Activated T-helper 2 cell treated with anti-CD3 and anti-CD28 coated beads, Interferon-gamma antibody, Interleukin-2, Interleukin-4, amounts not matched to agents 10 μg/mL and 5 μg/mL and 100 μg/mL, durations not matched to agents 14 hours and 24 hours and 36 hours (primary cell): ENCODE measurements around the gene CAPN8. TPM values are rescaled to one million over a fixed set of nuclear protein-coding genes. Genes with fewer than 3 reads are reported as not detected.

Source experiments
- DNase-seq: peaks from one replicate; pipeline ENCODE4 v3.0.0; 2021; ENCODE audit warnings: low spot score
- H3K27ac Mint-ChIP-seq: one replicate; pipeline ENCODE4 v1.8.0; 2021; ENCODE audit warnings: mixed read lengths
- H3K27me3 Mint-ChIP-seq: one replicate; pipeline ENCODE4 v1.8.0; 2021; ENCODE audit warnings: low read depth, mixed read lengths
- H3K36me3 Mint-ChIP-seq: one replicate; pipeline ENCODE4 v1.8.0; 2021; ENCODE audit warnings: low read depth, mixed read lengths
- H3K4me1 Mint-ChIP-seq: one replicate; pipeline ENCODE4 v1.8.0; 2021; ENCODE audit warnings: low read depth, mixed read lengths
- H3K4me3 Mint-ChIP-seq: one replicate; pipeline ENCODE4 v1.8.0; 2021; ENCODE audit warnings: low read depth, mild to moderate bottlenecking, moderate library complexity, mixed read lengths
- H3K9me3 Mint-ChIP-seq: one replicate; pipeline ENCODE4 v1.8.0; 2021; ENCODE audit warnings: mixed read lengths
- intact Hi-C: fragments of 100-400 bp; cut with micrococcal nuclease; formaldehyde crosslinking; loops from one replicate; pipeline ENCODE4 v1.15.1; 2023
- total RNA-seq: library from RNA; stranded (reverse); gene quantifications from 2 replicates; pipeline ENCODE4 v1.2.3, GENCODE V29; 2022

Gene CAPN8
- total RNA-seq, 1 donor from 2014 or later: not detected

DNA sequence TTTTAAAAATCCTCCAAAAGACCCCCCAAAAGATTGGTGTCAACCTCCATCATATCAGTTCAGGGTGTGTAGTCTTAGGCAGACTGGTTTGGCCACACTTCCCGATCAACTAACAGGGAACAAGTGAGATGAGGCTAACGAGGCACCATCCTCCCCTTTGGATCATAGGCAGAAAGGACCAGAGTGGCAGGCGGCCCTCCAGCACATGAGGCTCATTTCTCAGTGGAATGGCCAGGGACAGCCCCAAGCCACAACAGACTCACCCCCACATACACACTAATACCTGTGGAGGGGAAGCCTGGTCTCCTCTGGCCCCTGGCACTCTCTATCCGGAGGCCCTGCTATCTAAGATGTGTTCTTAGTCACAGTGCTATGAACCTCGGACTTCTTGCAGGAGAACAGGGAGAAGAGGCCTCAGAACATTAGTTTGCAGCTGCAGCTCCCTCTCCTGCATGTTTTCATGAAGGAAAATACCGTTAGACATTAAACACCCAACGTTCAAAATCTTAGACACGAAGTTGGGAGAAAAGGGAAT is 29.6 kb upstream of the CAPN8 start:
- no peaks in the 10 kb centered on the region for H3K36me3 Mint-ChIP-seq
- no peaks in the 10 kb centered on the region for H3K9me3 Mint-ChIP-seq
- peaks cover 8% of the 10 kb centered on the region for H3K4me1 Mint-ChIP-seq
- intact Hi-C loops: loop anchor here (5.0 kb wide), 1 partner anchor 357 kb away; no protein-coding TSS in a partner anchor
- no peak overlapping the region for H3K27ac Mint-ChIP-seq
- H3K27me3 Mint-ChIP-seq: peaks cover 2% of the 10 kb centered on the region
- H3K4me3 Mint-ChIP-seq: no peak overlapping the region
- no peak for DNase-seq

DNA sequence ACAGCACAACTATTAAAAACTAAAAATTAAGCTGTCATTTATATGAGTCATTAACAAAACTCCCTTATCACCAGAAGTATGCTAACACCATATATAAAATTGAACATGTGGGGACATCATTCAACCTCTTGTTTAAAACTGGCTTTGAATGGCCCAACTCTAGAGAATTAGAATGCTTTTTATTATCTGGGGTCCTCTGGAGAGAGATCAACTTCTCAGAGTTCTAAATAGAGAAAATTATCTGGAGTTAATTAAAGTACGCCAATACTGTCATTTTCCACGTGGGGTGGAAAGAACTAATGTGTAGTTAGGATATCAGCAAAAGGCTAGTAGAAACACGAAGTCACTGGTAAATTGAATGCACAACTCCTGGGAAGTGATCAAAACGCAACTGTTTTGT is 25.6 kb upstream of the CAPN8 start:
- peaks cover 12% of the 10 kb centered on the region for H3K27me3 Mint-ChIP-seq
- intact Hi-C loops: no loop called here
- no peak for DNase-seq
- H3K9me3 Mint-ChIP-seq: peaks cover 12% of the 10 kb centered on the region
- H3K36me3 Mint-ChIP-seq: no peaks in the 10 kb centered on the region
- H3K27ac Mint-ChIP-seq: no peak overlapping the region
- no peak overlapping the region for H3K4me3 Mint-ChIP-seq
- H3K4me1 Mint-ChIP-seq: no peaks in the 10 kb centered on the region

DNA sequence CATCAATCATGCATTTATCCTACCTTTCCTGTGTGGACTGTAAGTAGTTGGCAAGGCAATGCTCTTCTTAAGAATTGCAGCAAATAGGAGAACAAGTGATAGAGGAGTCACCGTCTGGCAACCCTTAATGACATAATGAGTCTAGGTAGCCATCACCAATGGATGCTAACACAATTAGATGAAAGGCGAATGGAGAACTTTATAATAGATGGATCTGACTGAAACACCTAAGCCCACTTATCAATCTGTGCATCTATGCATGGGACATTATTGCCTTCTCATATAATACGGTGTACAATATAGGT is 18.9 kb upstream of the CAPN8 start:
- Mint-ChIP-seq H3K27me3 (peaks cover 32% of the 10 kb centered on the region), H3K9me3 (peaks cover 12% of the 10 kb centered on the region), H3K27ac (no peak overlapping the region), H3K4me3 (no peak overlapping the region), H3K4me1 (no peaks in the 10 kb centered on the region), H3K36me3 (no peaks in the 10 kb centered on the region)
- intact Hi-C loops: no loop called here
- no peak for DNase-seq

DNA sequence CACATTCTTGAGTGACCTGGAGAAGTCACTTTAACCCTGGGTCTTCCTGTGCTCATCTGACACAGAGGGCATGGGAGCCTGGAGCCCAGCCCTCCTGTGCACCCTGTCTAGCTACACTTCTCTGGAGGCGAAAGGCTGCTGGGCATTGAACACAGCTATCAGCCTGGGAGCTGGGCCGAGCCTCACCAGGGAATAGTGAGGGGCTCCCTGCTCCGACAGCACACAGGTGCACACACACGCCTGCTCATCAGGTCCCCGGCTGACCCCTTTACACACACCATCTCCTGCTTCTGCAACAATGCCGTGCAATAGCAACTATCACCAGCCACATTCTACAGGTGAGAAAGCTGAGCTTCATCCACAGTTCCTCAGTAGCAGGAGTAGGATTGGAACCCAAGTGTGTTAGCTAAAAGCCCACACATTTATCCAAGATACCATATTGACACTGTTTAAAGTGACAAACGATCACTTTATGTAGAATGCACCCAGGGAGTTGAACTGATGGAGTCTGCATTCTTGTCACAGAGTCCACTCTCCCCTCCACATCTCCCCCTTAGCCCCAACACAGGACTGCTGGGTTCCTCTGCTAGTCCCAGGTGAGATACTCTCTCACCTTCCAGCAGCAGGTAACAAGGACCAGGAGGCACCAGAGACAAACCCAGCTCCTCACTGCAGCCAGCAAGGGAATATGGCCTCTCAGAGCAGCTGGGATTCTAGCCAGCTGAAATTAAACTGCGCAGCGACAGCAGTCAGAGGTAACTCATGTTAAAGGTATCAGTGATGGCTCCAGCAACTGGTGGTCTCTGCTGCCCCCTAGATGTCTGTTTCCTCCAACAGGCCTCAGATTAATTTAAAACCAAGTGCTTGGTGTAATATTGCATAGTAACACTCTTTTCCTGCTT is 18.3 kb upstream of the CAPN8 start:
- intact Hi-C loops: no loop called here
- Mint-ChIP-seq H3K4me3 (no peak overlapping the region), H3K4me1 (no peaks in the 10 kb centered on the region), H3K9me3 (peaks cover 12% of the 10 kb centered on the region), H3K27me3 (peaks cover 33% of the 10 kb centered on the region), H3K36me3 (no peaks in the 10 kb centered on the region), H3K27ac (no peak overlapping the region)
- no peak for DNase-seq

DNA sequence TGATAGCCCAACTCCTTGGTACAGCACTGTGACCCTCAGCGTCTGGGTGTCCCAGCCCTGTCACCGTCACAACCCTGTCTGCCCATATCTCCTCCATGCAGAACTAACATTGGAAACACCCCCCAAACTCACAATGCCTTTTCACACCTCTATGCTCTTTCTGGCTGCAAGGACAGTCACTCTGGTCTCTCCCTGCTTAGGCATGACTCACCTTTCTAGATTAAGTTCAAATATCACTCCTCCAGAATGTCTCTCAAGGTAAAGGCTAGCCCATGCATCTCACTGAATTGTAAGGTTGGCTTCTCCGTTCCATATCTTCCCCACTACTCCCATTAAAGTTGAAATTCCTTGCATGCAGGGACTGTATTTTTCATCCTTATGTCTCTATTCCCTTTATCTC is 17.0 kb upstream of the CAPN8 start:
- no peak overlapping the region for H3K27ac Mint-ChIP-seq
- H3K36me3 Mint-ChIP-seq: no peaks in the 10 kb centered on the region
- H3K9me3 Mint-ChIP-seq: peaks cover 7% of the 10 kb centered on the region
- no peak for DNase-seq
- H3K4me1 Mint-ChIP-seq: no peaks in the 10 kb centered on the region
- H3K4me3 Mint-ChIP-seq: no peak overlapping the region
- intact Hi-C loops: no loop called here
- H3K27me3 Mint-ChIP-seq: peaks cover 27% of the 10 kb centered on the region

DNA sequence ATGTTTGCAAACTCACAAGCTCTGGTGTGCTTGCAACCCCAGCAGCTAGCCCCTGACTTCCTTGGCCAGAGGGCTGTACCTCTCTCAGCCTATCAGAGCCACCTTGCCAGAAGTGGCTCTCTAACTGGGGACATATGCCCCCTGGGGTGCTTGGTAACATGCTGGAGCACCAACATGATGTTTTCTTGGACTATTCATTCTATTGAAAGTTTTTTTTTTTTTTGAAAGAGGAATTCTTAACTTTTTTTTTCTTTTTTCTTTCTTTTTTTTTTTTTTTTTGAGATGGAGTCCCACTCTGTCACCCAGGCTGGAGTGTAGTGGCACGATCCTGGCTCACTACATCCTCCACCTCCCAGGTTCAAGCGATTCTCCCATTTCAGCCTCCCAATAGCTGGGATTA is 14.7 kb upstream of the CAPN8 start:
- Mint-ChIP-seq H3K27me3 (peaks cover 21% of the 10 kb centered on the region), H3K9me3 (no peaks in the 10 kb centered on the region), H3K27ac (no peak overlapping the region), H3K4me1 (no peaks in the 10 kb centered on the region), H3K4me3 (no peak overlapping the region), H3K36me3 (no peaks in the 10 kb centered on the region)
- intact Hi-C loops: no loop called here
- no peak for DNase-seq

DNA sequence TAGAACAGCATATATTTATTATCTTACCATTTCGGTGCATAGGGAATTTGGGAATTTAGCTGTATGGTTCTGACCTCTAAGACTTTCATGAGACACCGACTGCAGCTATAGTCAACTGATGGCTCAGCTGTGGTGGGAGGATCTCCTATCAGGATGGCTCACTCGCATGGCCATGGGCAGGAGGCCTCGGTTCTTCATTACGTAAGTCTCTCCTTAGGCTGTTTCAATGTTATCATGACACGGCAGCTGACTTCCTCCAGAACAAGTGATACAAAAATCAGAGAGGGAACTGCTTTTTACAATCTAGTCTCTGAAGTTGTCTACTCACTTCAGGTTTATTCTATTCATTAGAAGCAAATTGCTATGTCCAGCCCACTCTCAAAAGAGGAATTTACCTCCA is 13.3 kb upstream of the CAPN8 start:
- no peaks in the 10 kb centered on the region for H3K36me3 Mint-ChIP-seq
- no peak overlapping the region for H3K27ac Mint-ChIP-seq
- intact Hi-C loops: loop anchor here (10.0 kb wide), 1 partner anchor 544 kb away; no protein-coding TSS in a partner anchor
- H3K9me3 Mint-ChIP-seq: peaks cover 5% of the 10 kb centered on the region
- no peak for DNase-seq
- peaks cover 9% of the 10 kb centered on the region for H3K27me3 Mint-ChIP-seq
- no peak overlapping the region for H3K4me3 Mint-ChIP-seq
- H3K4me1 Mint-ChIP-seq: no peaks in the 10 kb centered on the region

DNA sequence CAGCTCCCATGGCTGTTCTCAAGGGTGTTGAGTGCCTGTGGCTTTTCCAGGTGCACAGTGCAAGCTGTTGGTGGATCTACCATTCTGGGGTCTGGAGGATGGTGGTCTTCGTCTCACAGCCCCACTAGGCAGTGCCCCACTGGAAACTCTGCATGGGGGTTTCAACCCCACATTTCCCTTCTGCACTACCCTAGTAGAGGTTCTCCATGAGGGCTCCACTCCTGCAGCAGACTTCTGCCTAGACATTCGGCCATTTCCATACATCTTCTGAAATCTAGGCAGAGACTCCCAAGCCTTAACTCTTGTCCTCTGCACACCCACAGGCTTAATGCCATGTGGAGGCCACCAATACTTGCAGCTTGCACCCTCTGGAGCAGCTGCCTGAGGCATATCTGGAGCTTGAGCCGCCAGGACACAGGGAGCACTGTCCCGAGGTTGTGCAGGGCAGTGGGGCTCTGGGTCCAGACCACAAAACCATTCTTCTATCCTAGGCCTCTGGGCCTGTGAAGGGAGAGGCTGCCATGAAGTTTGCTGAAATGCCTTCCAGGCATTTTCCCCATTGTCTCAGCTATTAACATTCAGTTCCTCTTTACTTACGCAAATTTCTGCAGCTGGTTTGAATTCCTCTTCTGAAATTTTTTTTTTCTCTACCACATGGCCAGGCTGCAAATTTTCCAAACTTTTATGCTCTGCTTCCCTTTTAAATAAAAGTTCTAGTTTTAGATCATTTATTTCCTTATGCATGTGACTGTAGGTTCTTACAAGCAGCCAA is 8.8 kb upstream of the CAPN8 start:
- H3K9me3 Mint-ChIP-seq: peaks cover 5% of the 10 kb centered on the region
- H3K36me3 Mint-ChIP-seq: no peaks in the 10 kb centered on the region
- peaks cover 6% of the 10 kb centered on the region for H3K27me3 Mint-ChIP-seq
- intact Hi-C loops: loop anchor here (10.0 kb wide), 1 partner anchor 540 kb away; no protein-coding TSS in a partner anchor
- H3K27ac Mint-ChIP-seq: no peak overlapping the region
- DNase-seq: no peak
- H3K4me1 Mint-ChIP-seq: no peaks in the 10 kb centered on the region
- no peak overlapping the region for H3K4me3 Mint-ChIP-seq

DNA sequence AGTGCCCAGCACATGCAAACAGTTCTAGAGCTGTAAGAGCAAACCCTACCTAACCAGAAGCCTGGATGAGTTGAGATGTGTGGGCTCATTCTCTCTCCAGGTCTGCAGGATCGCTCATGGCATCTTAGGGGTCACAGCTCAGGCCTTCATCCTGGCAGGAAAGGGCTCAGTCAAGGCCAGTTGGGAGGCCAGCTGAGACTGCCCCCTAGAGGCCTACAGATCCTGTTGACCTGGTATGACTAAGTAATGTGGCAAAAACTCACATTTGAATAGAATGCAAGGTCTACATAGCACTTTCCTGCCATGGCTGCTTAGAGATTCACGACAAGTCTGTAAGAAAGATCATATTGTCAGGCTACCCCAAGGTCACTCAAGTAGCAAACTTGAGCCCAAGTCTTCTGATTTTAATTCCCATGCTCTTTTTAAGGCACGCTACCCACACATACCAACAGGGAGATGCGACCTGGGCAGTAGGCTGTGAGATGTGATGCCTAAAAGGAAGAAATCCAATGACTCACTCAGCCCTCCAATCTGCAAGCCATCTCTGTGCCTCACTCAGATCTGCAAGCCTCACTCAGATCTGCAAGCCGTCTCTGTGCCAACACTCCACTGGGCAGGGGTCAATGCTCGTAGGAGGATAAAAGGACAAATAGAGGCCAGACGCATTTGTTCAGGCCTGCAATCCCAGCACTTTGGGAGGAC is 5.1 kb upstream of the CAPN8 start:
- Mint-ChIP-seq H3K4me1 (no peaks in the 10 kb centered on the region), H3K27me3 (peaks cover 9% of the 10 kb centered on the region), H3K9me3 (peaks cover 5% of the 10 kb centered on the region), H3K36me3 (no peaks in the 10 kb centered on the region), H3K27ac (no peak overlapping the region), H3K4me3 (no peak overlapping the region)
- no peak for DNase-seq
- intact Hi-C loops: loop anchor here (10.0 kb wide), 1 partner anchor 536 kb away; no protein-coding TSS in a partner anchor

DNA sequence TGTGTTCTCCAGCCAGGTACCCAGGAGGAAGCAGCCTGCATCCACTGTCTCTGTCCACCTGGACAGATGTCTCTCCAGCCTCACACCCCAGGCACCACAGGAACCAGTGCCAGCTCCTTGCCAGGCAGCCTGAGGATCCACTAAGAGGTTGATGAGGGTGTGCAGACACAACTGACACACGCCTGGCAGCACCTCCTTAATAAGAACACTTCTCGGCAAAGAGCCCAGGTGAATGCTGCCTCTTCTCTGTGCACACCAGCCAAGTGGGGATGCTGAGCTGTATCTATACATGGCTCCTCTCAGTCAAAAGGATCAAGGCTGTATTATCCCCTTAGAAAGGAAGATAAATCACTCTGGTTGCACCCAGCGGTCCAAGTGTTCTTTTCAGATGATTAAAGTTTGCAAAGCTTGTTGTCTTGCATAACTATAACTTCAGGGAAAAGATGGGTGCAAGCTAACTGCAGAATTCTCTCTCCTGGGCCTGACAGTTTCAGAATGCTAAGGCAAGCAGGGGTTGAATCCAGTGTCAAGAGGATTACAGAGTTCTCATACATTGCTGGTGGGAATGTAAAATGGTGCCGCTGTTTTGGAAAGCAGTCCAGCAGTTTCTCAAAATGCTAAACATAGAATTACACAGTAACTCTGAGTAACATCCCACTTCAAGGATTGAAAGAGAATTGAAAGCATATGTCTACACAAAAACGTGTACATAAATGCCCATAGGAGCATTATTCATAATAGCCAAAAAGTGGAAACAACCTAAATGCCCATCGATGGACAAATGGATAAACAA is 3.7 kb upstream of the CAPN8 start:
- DNase-seq: no peak
- Mint-ChIP-seq H3K4me3 (no peak overlapping the region), H3K9me3 (no peaks in the 10 kb centered on the region), H3K36me3 (no peaks in the 10 kb centered on the region), H3K4me1 (no peaks in the 10 kb centered on the region), H3K27me3 (peaks cover 9% of the 10 kb centered on the region), H3K27ac (no peak overlapping the region)
- intact Hi-C loops: no loop called here

DNA sequence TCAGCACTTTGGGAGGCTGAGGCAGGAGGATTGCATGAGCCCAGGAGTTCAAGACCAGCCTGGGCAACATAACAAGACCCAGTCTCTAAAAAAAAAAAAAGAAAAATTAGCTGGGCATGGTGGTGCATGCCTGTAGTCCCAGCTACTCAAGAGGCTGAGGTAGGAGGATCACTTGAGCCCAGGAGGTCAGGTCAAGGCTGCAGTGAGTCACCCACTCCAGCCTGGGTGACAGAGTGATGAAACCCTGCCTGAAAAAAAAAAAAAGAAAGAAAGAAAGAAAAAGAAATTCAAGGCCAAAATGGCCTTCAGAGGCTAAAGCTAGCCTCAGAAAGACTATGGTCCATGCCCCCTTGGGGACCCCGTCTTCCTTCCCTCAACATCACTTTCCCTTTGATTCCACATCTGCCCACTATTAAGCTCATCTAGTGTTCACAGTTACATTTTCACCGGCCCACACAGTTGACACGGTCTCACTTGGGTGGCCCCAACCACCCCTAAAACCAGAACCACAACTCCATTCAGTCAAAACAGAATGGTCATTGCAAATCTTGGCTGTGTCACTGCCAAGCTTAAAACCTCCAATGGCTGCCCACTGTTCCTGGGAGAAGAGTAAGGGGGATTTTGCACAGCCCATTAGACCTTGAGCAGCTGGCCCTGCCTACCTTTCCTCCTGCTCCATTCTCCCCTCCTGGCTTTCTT is 2.1 kb upstream of the CAPN8 start:
- intact Hi-C loops: no loop called here
- no peaks in the 10 kb centered on the region for H3K4me1 Mint-ChIP-seq
- no peak overlapping the region for H3K4me3 Mint-ChIP-seq
- DNase-seq: no peak
- H3K9me3 Mint-ChIP-seq: no peaks in the 10 kb centered on the region
- no peak overlapping the region for H3K27ac Mint-ChIP-seq
- H3K27me3 Mint-ChIP-seq: peaks cover 14% of the 10 kb centered on the region
- no peaks in the 10 kb centered on the region for H3K36me3 Mint-ChIP-seq
